HG03060 (cell line): ENCODE data around the gene RTCA.
"Not testable (repeated sequence)": the region's sequence is repeated elsewhere in the genome, so short reads cannot be mapped to it uniquely, and the experiment has no call there.

Source experiments
- ATAC-seq: cut with Tn5 transposase; IDR thresholded peaks from one replicate; pipeline ENCODE4 v1.9.1; 2021; ENCODE audit warnings: low read depth, moderate number of reproducible peaks; ENCODE audit not compliant: unreplicated experiment

Gene RTCA

DNA sequence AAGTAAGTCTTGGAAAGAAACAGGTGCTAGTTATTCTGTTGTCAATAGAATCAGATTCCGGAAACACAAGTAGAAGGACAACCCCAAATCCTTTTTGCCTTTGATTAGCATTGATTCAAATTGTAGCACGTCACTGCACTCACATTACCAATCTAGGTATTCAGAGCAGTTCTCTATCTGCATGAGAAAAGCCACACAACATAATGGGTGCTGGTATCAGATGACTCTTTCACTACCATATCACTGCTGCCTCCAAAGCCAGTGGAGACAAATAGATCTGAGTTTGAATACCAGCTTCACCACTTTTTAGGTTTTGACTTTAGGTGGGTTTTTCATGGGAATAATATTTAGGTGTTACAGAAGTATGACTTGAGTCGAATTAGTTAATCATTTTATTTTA is 38.9 kb downstream of the RTCA start:
- no peak for ATAC-seq

- no peak for ATAC-seq
Measured at GRCh38 chr1:100305954-100306353, 39.9 kb downstream of the RTCA start.

DNA sequence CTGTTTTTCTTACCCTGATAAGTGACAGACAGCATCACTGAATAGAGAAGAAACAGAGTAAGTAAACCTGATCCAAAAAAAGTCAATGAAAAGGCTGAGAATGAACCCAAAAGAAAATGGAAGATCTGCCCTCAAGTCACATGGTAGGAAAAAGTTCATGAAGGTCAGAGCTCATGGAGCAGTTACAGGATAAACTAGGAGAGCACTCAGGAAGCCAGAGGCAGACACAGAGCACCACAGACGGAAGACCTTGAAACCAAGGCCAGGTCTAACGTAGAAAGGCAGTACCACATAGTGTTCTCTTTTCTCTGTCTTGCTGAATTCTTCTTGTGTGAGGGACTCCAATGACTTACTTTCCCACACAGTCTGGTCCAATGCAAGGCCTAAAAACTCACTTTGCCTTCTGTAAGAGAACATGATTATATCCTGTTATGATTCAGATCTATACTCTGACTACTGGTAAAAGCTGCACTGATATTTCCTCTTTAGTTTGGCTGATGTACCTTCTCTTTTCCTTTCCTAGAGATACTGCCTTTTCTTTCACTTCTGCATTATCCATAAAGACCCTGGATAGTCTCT is 40.8 kb downstream of the RTCA start:
- no peak for ATAC-seq

- no peak for ATAC-seq
Measured at GRCh38 chr1:100308777-100309176, 42.8 kb downstream of the RTCA start.

DNA sequence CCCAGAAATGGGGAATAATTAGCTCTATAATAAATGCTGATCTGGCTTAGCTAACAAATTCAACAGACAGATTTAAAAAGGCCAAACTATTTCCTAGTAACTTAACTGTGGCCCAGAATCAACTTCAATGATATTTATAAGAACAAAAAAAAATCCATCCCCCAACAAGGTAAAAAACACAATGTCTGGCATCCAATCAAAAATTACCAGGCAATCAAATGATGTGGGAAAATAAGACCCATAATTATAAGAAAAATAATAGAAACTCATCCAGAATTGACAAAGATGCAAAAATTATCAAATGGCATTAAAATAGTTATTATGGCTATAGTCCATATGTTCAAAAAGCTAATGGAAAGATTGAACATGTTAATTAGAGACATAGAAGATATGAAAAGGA is 43.8 kb downstream of the RTCA start:
- no peak for ATAC-seq

DNA sequence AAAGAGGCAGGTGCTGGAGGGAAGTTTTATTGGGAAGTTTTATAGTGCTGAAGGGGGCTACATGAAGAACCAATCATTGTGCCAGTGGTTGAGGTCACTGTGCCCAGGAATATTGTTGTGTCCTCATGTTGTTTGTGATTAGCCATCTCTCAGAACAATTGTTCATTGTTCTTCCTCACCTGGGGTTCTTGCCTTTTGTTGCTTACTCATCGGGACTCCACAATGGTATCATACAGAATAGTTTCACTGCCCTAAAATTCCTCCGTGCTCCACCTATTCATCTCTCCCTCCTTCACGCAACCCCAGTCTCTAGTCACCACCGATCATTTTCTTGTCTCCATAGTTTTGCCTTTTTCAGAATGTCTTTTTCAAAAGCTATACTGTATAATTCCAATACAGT is 47.4 kb downstream of the RTCA start:
- no peak for ATAC-seq

DNA sequence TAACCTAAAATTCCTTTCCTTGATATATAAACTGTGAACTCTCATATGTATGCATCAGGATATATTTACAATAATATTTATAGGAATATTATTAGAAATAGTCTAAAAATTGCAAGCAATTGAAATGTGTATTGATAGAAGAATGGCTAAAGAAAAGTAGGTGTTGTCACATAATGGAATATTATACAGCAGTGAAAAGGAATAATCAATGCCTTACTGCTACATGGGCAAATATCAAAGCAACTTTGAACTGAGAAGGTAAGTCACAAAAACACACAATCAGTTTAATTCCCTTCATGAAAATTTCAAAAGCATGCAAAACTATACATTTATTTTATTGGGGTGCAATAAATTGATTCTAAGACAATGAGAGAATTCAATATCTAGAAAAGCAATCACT is 50.6 kb downstream of the RTCA start:
- ATAC-seq = no peak

GRCh38 chr1:100320311-100321099 is 54.5 kb downstream of the RTCA start:
- no peak for ATAC-seq

DNA sequence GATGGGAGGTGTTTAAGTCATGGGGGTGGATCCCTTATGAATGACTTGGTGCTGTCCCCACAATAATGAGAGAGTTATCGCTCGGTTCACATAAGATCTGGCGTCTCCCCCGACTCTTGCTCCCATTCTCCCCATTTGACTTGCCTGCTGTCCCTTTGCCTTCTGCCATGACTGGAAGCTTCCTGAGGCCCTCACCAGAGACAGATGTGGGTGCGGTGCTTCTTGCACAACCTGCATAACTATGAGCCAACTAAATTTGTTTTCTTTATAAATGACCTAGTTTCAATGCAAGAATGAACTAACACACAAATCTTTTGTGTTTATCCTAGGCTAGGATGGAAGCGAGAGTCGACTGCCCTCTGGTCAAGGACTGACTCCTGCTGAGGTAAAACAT is 55.1 kb downstream of the RTCA start:
- no peak for ATAC-seq

GRCh38 chr1:100321506-100321905 is 55.5 kb downstream of the RTCA start:
- no peak for ATAC-seq

DNA sequence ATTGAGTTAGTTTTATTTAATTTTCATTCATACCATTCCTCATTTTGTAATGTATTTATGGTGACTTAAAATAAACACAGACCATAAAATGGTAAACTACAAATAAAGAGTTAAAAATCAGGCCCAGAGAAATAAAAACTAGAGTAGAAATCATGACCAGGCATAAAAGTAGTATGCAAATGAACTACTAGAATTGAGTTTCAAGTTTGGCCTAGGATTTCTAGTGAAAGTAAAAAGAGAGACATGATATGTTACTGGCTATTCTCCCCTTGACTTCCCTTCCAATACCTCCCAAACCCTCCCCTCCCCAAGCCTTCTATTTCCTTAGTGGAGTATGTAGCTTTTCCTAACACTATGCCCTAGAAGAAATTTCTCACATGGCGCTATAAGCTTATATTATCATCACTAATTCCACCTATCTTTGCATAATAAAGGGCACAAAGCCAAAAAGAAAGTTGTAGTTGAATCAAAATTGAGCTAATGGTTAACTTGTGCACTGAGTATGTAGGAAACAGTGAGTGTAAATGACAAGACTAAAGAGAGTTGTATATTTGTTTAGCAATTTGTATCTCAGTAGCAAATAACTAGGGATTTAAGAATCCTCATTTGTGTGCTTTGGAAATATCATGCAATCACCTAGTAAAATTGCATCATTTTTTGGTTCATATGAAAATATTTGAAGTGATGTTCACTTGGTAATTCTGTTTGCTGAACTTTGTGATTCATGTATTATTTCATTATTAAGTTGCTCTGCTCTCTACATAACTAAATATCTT is 56.6 kb downstream of the RTCA start:
- peak; percentile 64 for ATAC-seq

- ATAC-seq = no peak
Measured at GRCh38 chr1:100323419-100324106, 57.5 kb downstream of the RTCA start.

- ATAC-seq = no peak
Measured at GRCh38 chr1:100325415-100326324, 59.7 kb downstream of the RTCA start.

GRCh38 chr1:100326325-100326670 is 60.3 kb downstream of the RTCA start:
- not testable (repeated sequence) for ATAC-seq

DNA sequence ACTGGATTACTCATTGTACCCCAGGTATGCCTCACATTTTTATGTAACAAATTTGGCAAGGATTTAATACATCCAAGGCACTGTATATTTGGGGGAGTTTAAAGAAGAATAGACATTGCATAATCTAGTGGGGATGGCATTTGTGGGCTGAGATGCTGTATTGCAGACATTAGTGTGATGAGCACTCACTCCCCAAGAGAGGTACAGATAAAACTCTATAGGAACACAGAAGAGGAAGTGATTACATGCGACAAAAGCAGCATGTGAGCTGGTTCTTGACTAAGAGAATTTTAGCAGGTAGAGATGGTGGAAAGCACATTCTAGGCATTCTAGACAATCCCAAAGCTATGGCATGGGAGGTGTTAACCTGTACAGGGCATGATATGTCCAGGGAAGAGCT is 62.1 kb downstream of the RTCA start:
- no peak for ATAC-seq

GRCh38 chr1:100331146-100331545 is 65.1 kb downstream of the RTCA start:
- not testable (repeated sequence) for ATAC-seq

GRCh38 chr1:100332331-100332730 is 66.3 kb downstream of the RTCA start:
- no peak for ATAC-seq

- no peak for ATAC-seq
Measured at GRCh38 chr1:100335436-100335835, 69.4 kb downstream of the RTCA start.

DNA sequence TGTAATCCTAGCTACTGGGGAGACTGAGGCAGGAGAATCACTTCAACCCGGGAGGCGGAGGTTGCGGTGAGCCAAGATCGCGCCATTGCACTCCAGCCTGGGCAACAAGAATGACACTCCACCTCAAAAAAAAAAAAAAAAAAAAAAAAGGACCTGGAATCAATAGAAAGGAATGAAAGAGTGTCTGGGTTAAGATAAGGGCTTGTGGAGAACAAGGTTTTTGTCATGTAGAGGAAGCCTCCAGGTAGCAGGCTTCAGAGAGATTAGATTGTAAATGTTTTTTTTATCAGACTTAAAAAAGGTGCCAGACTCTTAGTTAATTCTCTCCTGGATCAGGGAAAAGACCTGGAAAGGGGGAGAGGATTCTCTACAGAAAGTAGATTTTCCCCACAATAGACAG is 71.9 kb downstream of the RTCA start:
- not testable (repeated sequence) for ATAC-seq

DNA sequence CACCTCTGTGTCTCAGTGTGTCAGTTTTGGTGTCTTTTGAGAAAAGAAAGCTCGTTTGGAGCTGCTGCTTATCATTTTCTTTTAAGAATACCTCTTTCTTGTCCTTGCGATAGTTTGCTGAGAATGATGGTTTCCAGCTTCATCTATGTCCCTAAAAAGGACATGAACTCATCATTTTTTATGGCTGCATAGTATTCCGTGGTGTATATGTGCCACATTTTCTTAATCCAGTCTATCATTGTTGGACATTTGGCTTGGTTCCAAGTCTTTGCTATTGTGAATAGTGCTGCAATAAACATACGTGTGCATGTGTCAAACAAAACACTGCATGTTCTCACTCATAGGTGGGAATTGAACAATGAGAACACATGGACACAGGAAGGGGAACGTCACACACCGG is 73.7 kb downstream of the RTCA start:
- not testable (repeated sequence) for ATAC-seq
